Nephron (organoid): ENCODE data around the gene LRRC3.

Source experiments
- H3K27ac Mint-ChIP-seq, 3 experiments: 2 replicates each; pipeline ENCODE4 v1.8.0; 2020; ENCODE audit warnings: mixed read lengths in 3 of 3, mild to moderate bottlenecking in 2 of 3, moderate library complexity in 1 of 3
- H3K27me3 Mint-ChIP-seq: 2 replicates; pipeline ENCODE4 v1.8.0; 2021; ENCODE audit warnings: low read depth, mild to moderate bottlenecking, moderate library complexity, mixed read lengths
- H3K36me3 Mint-ChIP-seq: 2 replicates; pipeline ENCODE4 v1.8.0; 2020; ENCODE audit warnings: low read depth, mixed read lengths
- H3K4me1 Mint-ChIP-seq: 2 replicates; pipeline ENCODE4 v1.8.0; 2020; ENCODE audit warnings: mixed read lengths
- H3K4me3 Mint-ChIP-seq, 3 experiments: 2 replicates each; pipeline ENCODE4 v1.8.0; 2020; ENCODE audit warnings: mild to moderate bottlenecking in 3 of 3, mixed read lengths in 3 of 3, moderate library complexity in 2 of 3
- H3K9me3 Mint-ChIP-seq: 2 replicates; pipeline ENCODE4 v1.8.0; 2020; ENCODE audit warnings: mixed read lengths
- CTCF ChIP-seq, 3 experiments: fragments of 200-600 bp; sonication (generic); IDR thresholded peaks; one replicate each; pipeline ENCODE4 v1.5.0; 2021; ENCODE audit warnings: antibody characterized with exemption in 3 of 3; ENCODE audit not compliant: unreplicated experiment in 3 of 3

LRRC3 gene

GRCh38 chr21:44450402-44450801 lies 4.9 kb upstream of the LRRC3 start:
- Mint-ChIP-seq H3K4me1 (peaks cover 1% of the 10 kb centered on the region), H3K9me3 (peaks cover 12% of the 10 kb centered on the region), H3K27ac (no peak overlapping the region), H3K27me3 (peaks cover 24% of the 10 kb centered on the region), H3K4me3 (no peak overlapping the region), H3K36me3 (no peaks in the 10 kb centered on the region)
- no peak for TF ChIP-seq CTCF (IDR thresholded peaks at IDR 0.05; ENCODE audit: unreplicated experiment in 3 of 3)

- Mint-ChIP-seq H3K4me3 (no peak overlapping the region), H3K27ac (no peak overlapping the region), H3K36me3 (no peaks in the 10 kb centered on the region), H3K4me1 (no peaks in the 10 kb centered on the region), H3K27me3 (peaks cover 24% of the 10 kb centered on the region), H3K9me3 (peaks cover 12% of the 10 kb centered on the region)
- no peak for TF ChIP-seq CTCF (IDR thresholded peaks at IDR 0.05; ENCODE audit: unreplicated experiment in 3 of 3)
Observed at GRCh38 chr21:44450999-44451398, 4.3 kb upstream of the LRRC3 start.

- H3K27ac Mint-ChIP-seq = no peak overlapping the region
- no peaks in the 10 kb centered on the region for H3K4me1 Mint-ChIP-seq
- no peaks in the 10 kb centered on the region for H3K36me3 Mint-ChIP-seq
- H3K4me3 Mint-ChIP-seq = peak overlapping the region in 1 of 3 experiments; percentile 82
- TF ChIP-seq CTCF (IDR thresholded peaks at IDR 0.05; ENCODE audit: unreplicated experiment in 3 of 3) = no peak
- peaks cover 29% of the 10 kb centered on the region for H3K27me3 Mint-ChIP-seq
- peaks cover 12% of the 10 kb centered on the region for H3K9me3 Mint-ChIP-seq
Observed at GRCh38 chr21:44453120-44453519, 2.2 kb upstream of the LRRC3 start.

GRCh38 chr21:44454058-44454457 lies 1.3 kb upstream of the LRRC3 start:
- Mint-ChIP-seq H3K9me3 (peaks cover 12% of the 10 kb centered on the region), H3K27ac (no peak overlapping the region), H3K4me1 (no peaks in the 10 kb centered on the region), H3K36me3 (peaks cover 4% of the 10 kb centered on the region), H3K27me3 (peaks cover 26% of the 10 kb centered on the region), H3K4me3 (peak overlapping the region; percentile 76 to 82 (median 81))
- TF ChIP-seq CTCF (IDR thresholded peaks at IDR 0.05; ENCODE audit: unreplicated experiment in 3 of 3) = no peak

GRCh38 chr21:44455524-44456213 lies 359 bp downstream of the LRRC3 start:
- no peak for TF ChIP-seq CTCF (IDR thresholded peaks at IDR 0.05; ENCODE audit: unreplicated experiment in 3 of 3)
- Mint-ChIP-seq H3K4me3 (peak overlapping the region; percentile 81 to 85 (median 83)), H3K27ac (no peak overlapping the region), H3K9me3 (peaks cover 12% of the 10 kb centered on the region), H3K27me3 (peaks cover 19% of the 10 kb centered on the region), H3K36me3 (peaks cover 4% of the 10 kb centered on the region), H3K4me1 (no peaks in the 10 kb centered on the region)
